Trophoblast cell (in vitro differentiated cells and primary cell): ENCODE results near the gene TPRG1.

Source experiments
- DNase-seq, 2 donors: peaks; one replicate each; pipeline ENCODE4 v3.0.0-alpha.2; 2016
- H2AFZ ChIP-seq: 2 replicates; pipeline ENCODE4 v1.6.1; 2013; ENCODE audit warnings: low read length, moderate library complexity, mild to moderate bottlenecking; ENCODE audit not compliant: insufficient read depth, poor library complexity
- H2AK5ac ChIP-seq: 2 replicates; pipeline ENCODE4 v1.6.1; 2013; ENCODE audit warnings: mild to moderate bottlenecking, low read length
- H2BK120ac ChIP-seq: 2 replicates; pipeline ENCODE4 v1.6.1; 2013; ENCODE audit warnings: low read length, mild to moderate bottlenecking, moderate library complexity; ENCODE audit not compliant: insufficient read depth, poor library complexity
- H2BK12ac ChIP-seq: 2 replicates; pipeline ENCODE4 v1.6.1; 2013; ENCODE audit warnings: mild to moderate bottlenecking, low read length, moderate library complexity
- H2BK5ac ChIP-seq: 2 replicates; pipeline ENCODE4 v1.6.1; 2013; ENCODE audit warnings: low read length, low read depth, moderate library complexity, mild to moderate bottlenecking; ENCODE audit not compliant: poor library complexity
- H3K14ac ChIP-seq: 2 replicates; pipeline ENCODE4 v1.6.1; 2013; ENCODE audit warnings: mild to moderate bottlenecking, low read length
- H3K18ac ChIP-seq: 2 replicates; pipeline ENCODE4 v1.6.1; 2013; ENCODE audit warnings: mild to moderate bottlenecking, low read length
- H3K23ac ChIP-seq: 2 replicates; pipeline ENCODE4 v1.6.1; 2013; ENCODE audit warnings: low read length
- H3K27ac ChIP-seq: 2 replicates; pipeline ENCODE4 v1.5.1; 2013; ENCODE audit warnings: low read depth, mild to moderate bottlenecking, inconsistent platforms, low read length, moderate library complexity
- H3K27me3 ChIP-seq: 2 replicates; pipeline ENCODE4 v1.6.1; 2013; ENCODE audit warnings: inconsistent platforms, mild to moderate bottlenecking, low read length, moderate library complexity; ENCODE audit not compliant: insufficient read depth
- H3K36me3 ChIP-seq, 2 experiments: 1 replicate in 1 of 2; 2 replicates in 1 of 2; pipeline ENCODE4 v1.6.1; 2013; ENCODE audit warnings: low read length in 2 of 2, mild to moderate bottlenecking in 2 of 2, moderate library complexity in 1 of 2; ENCODE audit not compliant: insufficient read depth in 2 of 2, control insufficient read depth in 1 of 2
- H3K4ac ChIP-seq: 2 replicates; pipeline ENCODE4 v1.6.1; 2013; ENCODE audit warnings: low read depth, mild to moderate bottlenecking, low read length, moderate library complexity
- H3K4me1 ChIP-seq, 2 experiments: 1 replicate in 1 of 2; 2 replicates in 1 of 2; pipeline ENCODE4 v1.6.1; 2013; ENCODE audit warnings: low read length in 2 of 2, mild to moderate bottlenecking in 2 of 2, moderate library complexity in 1 of 2; ENCODE audit not compliant: insufficient read depth in 2 of 2, control insufficient read depth in 1 of 2
- H3K4me2 ChIP-seq: 2 replicates; pipeline ENCODE4 v1.6.1; 2013; ENCODE audit warnings: inconsistent platforms, mild to moderate bottlenecking, low read length, moderate library complexity
- H3K4me3 ChIP-seq: 2 replicates; pipeline ENCODE4 v1.5.1; 2013; ENCODE audit warnings: mild to moderate bottlenecking, low read depth, low read length, inconsistent platforms
- H3K79me1 ChIP-seq: one replicate; pipeline ENCODE4 v1.6.1; 2013; ENCODE audit warnings: low read length
- H3K79me2 ChIP-seq: 2 replicates; pipeline ENCODE4 v1.6.1; 2013; ENCODE audit warnings: low read length, mild to moderate bottlenecking; ENCODE audit not compliant: control insufficient read depth, insufficient read depth, poor library complexity
- H3K9ac ChIP-seq: 2 replicates; pipeline ENCODE4 v1.6.1; 2013; ENCODE audit warnings: mild to moderate bottlenecking, low read length
- H3K9me3 ChIP-seq: 2 replicates; pipeline ENCODE4 v1.6.1; 2013; ENCODE audit warnings: low read depth, mild to moderate bottlenecking, control low read depth, inconsistent platforms, low read length; ENCODE audit not compliant: insufficient read depth
- H4K12ac ChIP-seq: 2 replicates; pipeline ENCODE4 v1.6.1; 2013; ENCODE audit warnings: low read depth, mild to moderate bottlenecking, low read length, moderate library complexity
- H4K8ac ChIP-seq: 2 replicates; pipeline ENCODE4 v1.6.1; 2013; ENCODE audit warnings: low read depth, mild to moderate bottlenecking, low read length, moderate library complexity
- H4K91ac ChIP-seq: one replicate; pipeline ENCODE4 v1.6.1; 2013; ENCODE audit warnings: low read depth, mild to moderate bottlenecking, low read length, moderate library complexity
- WGBS: extraction: QIAGEN DNeasy Blood & Tissue Kit; methylation state at CpG from one replicate; pipeline ENCODE4 v1.1.7; 2013; ENCODE audit warnings: missing lambda C conversion rate; ENCODE audit not compliant: insufficient read length, insufficient coverage; ENCODE audit errors: extremely low coverage; 5-methylcytosine and 5-hydroxymethylcytosine counted together

Gene TPRG1

DNA sequence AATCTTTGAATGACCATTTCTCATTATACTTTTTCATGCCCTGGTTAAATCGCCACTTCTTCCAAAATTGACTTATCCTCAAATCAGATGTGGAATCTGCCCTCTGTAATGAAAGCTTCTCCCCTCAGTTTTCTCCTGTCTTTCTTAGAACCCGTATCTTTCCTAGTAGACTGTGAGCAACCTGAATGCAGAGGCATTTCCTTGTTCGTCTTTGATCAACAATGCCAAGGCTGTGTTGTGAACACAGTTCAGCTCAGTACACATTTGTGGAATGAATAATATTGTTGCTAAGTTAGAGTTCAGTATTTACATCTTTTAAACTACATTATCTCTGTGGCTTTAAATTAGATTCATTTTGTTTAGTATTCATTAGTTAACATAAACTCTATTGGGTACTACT, 123.3 kb downstream of the TPRG1 start:
- WGBS: no CpG with 5 or more reads among the region's 3 CpGs
- H3K14ac ChIP-seq: no peak overlapping the region
- H3K9me3 ChIP-seq: no peaks in the 10 kb centered on the region
- no peak overlapping the region for H4K12ac ChIP-seq
- H2BK5ac ChIP-seq: no peak overlapping the region
- no peaks in the 10 kb centered on the region for H3K36me3 ChIP-seq
- H3K9ac ChIP-seq: no peak overlapping the region
- no peaks in the 10 kb centered on the region for H3K79me1 ChIP-seq
- H3K4ac ChIP-seq: no peak overlapping the region
- no peak overlapping the region for H2BK120ac ChIP-seq
- no peak for DNase-seq
- H3K23ac ChIP-seq: no peak overlapping the region
- no peak overlapping the region for H2AK5ac ChIP-seq
- no peak overlapping the region for H2BK12ac ChIP-seq
- no peak overlapping the region for H3K27ac ChIP-seq
- H3K4me3 ChIP-seq: no peak overlapping the region
- no peak overlapping the region for H2AFZ ChIP-seq
- H3K4me2 ChIP-seq: no peak overlapping the region
- H3K79me2 ChIP-seq: no peaks in the 10 kb centered on the region
- H3K27me3 ChIP-seq: no peaks in the 10 kb centered on the region
- H3K18ac ChIP-seq: no peak overlapping the region
- H3K4me1 ChIP-seq: peaks cover 2 to 8% of the 10 kb centered on the region in 2 experiments
- no peak overlapping the region for H4K8ac ChIP-seq
- no peak overlapping the region for H4K91ac ChIP-seq

DNA sequence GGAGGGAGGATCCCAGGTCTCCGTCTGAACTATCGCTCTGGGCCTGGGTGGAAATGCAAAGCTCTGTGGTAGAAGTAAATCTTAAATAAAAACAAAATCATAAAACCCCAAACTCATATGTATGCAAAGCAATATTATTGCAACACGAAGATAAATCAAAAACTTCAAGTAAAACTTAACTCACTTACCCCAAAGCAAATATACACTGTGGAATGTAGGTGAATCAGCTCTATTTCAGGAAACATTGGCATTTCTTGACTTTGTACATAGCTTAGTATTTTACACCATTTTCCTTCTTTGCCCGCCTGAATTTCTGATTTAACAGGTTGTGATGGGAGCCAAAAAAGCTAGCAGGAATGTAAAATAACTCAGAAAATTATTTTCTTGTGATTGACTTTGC, 126.2 kb downstream of the TPRG1 start:
- Histone ChIP-seq H3K4me1 (peaks cover 2 to 5% of the 10 kb centered on the region in 2 experiments), H2AFZ (no peak overlapping the region), H3K79me2 (no peaks in the 10 kb centered on the region), H3K23ac (no peak overlapping the region), H4K12ac (no peak overlapping the region), H2BK12ac (no peak overlapping the region), H4K91ac (no peak overlapping the region), H3K9me3 (no peaks in the 10 kb centered on the region), H2BK120ac (no peak overlapping the region), H3K18ac (no peak overlapping the region), H3K79me1 (no peaks in the 10 kb centered on the region), H4K8ac (no peak overlapping the region), H3K9ac (no peak overlapping the region), H3K27ac (no peak overlapping the region), H3K4me2 (no peak overlapping the region), H2AK5ac (no peak overlapping the region), H3K27me3 (no peaks in the 10 kb centered on the region), H3K4me3 (no peak overlapping the region), H2BK5ac (no peak overlapping the region), H3K36me3 (no peaks in the 10 kb centered on the region), H3K14ac (no peak overlapping the region), H3K4ac (no peak overlapping the region)
- no peak for DNase-seq
- no CpG with 5 or more reads among the region's 4 CpGs for WGBS

DNA sequence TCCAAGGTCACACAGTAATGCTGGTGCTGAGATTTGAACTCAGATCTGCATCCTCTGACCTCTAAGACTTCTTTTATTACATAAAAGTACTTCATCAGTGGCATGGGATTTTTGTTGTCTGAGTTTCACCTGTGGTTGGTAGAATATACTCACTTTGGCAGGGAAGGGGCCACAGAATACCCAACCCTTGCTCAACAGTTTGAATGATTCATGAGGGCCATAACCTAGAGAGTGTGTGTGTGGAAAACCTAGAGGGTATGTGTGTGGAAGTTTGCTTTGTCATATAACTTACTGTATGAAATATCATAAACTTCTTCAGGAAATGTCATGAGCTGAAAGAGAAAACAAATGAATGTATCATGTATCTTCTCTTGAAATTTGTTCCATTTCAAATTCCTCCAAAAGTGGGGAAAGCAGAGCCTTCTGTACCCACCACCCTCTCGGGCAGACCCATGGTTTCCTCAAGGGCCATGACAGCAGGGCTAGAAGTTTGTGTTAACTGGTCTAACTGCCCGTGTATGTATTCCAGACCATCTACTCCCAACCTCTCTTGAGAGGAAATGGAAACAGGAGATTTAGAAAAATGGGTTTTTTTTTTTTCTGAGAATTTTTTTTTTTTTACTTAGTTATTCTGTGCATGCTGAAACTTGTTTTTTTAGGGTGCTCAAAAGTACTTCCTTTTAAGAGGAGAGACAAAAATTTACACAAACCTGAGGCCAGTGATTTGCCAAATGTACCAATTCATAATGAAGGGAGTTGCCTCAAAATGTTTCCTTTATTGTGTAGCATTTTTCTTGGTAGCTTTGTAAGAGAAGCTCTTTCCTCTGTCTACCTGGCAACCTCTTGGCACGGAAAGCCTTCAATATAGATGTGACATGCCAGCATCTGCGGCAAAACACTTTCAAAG, 127.0 kb downstream of the TPRG1 start:
- Histone ChIP-seq H3K18ac (no peak overlapping the region), H3K79me2 (no peaks in the 10 kb centered on the region), H3K4me1 (no peaks in the 10 kb centered on the region), H3K14ac (no peak overlapping the region), H3K36me3 (no peaks in the 10 kb centered on the region), H3K9me3 (no peaks in the 10 kb centered on the region), H3K23ac (no peak overlapping the region), H2AK5ac (no peak overlapping the region), H4K12ac (no peak overlapping the region), H3K4me2 (no peak overlapping the region), H3K27ac (no peak overlapping the region), H3K4me3 (no peak overlapping the region), H4K91ac (no peak overlapping the region), H4K8ac (no peak overlapping the region), H3K9ac (no peak overlapping the region), H2BK5ac (no peak overlapping the region), H2BK12ac (no peak overlapping the region), H3K27me3 (no peaks in the 10 kb centered on the region), H3K79me1 (no peaks in the 10 kb centered on the region), H3K4ac (no peak overlapping the region), H2AFZ (no peak overlapping the region), H2BK120ac (no peak overlapping the region)
- WGBS: no CpG with 5 or more reads among the region's 4 CpGs
- no peak for DNase-seq

DNA sequence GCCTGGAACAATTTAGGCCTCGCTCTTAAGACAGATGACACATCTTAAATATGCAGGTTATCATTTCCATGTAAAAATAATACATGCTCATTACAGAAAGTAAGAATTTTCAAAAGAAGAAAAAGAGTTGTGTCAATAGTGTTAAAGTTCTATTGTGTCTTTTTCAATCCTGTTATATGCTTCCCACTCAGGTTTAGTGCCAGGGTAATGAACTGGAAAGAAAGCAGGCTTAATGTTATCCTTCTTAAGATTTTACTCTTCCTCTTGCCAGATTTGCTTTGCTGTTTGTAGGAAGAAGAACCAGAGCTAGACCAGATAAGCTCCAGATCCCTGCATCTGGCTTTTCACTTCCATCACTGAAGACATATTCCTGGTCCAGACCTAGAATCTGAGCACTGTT, 128.6 kb downstream of the TPRG1 start:
- Histone ChIP-seq H3K4ac (no peak overlapping the region), H3K4me2 (no peak overlapping the region), H2AK5ac (no peak overlapping the region), H3K4me3 (no peak overlapping the region), H4K91ac (no peak overlapping the region), H3K9me3 (no peaks in the 10 kb centered on the region), H3K23ac (no peak overlapping the region), H3K14ac (no peak overlapping the region), H2BK5ac (no peak overlapping the region), H3K79me2 (no peaks in the 10 kb centered on the region), H3K36me3 (no peaks in the 10 kb centered on the region), H3K9ac (no peak overlapping the region), H3K27ac (no peak overlapping the region), H3K18ac (no peak overlapping the region), H3K27me3 (no peaks in the 10 kb centered on the region), H2BK120ac (no peak overlapping the region), H3K4me1 (peaks cover 4 to 8% of the 10 kb centered on the region in 2 experiments), H2BK12ac (no peak overlapping the region), H2AFZ (no peak overlapping the region), H3K79me1 (no peaks in the 10 kb centered on the region), H4K12ac (no peak overlapping the region), H4K8ac (no peak overlapping the region)
- no CpG with 5 or more reads among the region's 1 CpG for WGBS
- no peak for DNase-seq
